Midbrain (tissue), 1 donor: ENCODE data around the gene CDC42BPB.

Experiments
- DNase-seq: peaks from one replicate; lab custom pipeline; 2025; lab: John Stamatoyannopoulos, UW

CDC42BPB gene

GRCh38 chr14:102944448-102945330 is 112.7 kb downstream of the CDC42BPB start:
- no peak for DNase-seq

GRCh38 chr14:102943979-102944378 is 113.4 kb downstream of the CDC42BPB start:
- DNase-seq: no peak

- DNase-seq: no peak
Measured at GRCh38 chr14:102943454-102943853, 113.9 kb downstream of the CDC42BPB start.

- no peak for DNase-seq
Measured at GRCh38 chr14:102942069-102942468, 115.3 kb downstream of the CDC42BPB start.

GRCh38 chr14:102941419-102942011 is 115.8 kb downstream of the CDC42BPB start:
- DNase-seq: no peak

- no peak for DNase-seq
Measured at GRCh38 chr14:102940729-102941362, 116.5 kb downstream of the CDC42BPB start.

GRCh38 chr14:102939820-102940561 is 117.4 kb downstream of the CDC42BPB start:
- no peak for DNase-seq

- DNase-seq: no peak
Measured at GRCh38 chr14:102939329-102939728, 118.0 kb downstream of the CDC42BPB start.

GRCh38 chr14:102938191-102938590 is 119.2 kb downstream of the CDC42BPB start:
- DNase-seq: no peak

- DNase-seq: no peak
Measured at GRCh38 chr14:102937331-102938175, 119.8 kb downstream of the CDC42BPB start.

GRCh38 chr14:102935756-102936155 is 121.6 kb downstream of the CDC42BPB start:
- no peak for DNase-seq

- DNase-seq: no peak
Measured at GRCh38 chr14:102933618-102934231, 123.6 kb downstream of the CDC42BPB start.

- DNase-seq: no peak
Measured at GRCh38 chr14:102932484-102933248, 124.7 kb downstream of the CDC42BPB start.

- DNase-seq: no peak
Measured at GRCh38 chr14:102931580-102932285, 125.6 kb downstream of the CDC42BPB start.

GRCh38 chr14:102930753-102931579 is 126.4 kb downstream of the CDC42BPB start:
- no peak for DNase-seq

- no peak for DNase-seq
Measured at GRCh38 chr14:102930138-102930752, 127.1 kb downstream of the CDC42BPB start.

- no peak for DNase-seq
Measured at GRCh38 chr14:102929241-102930137, 127.9 kb downstream of the CDC42BPB start.
